ENCODE results near the gene NTSR1. TPM values are rescaled to one million over a fixed set of nuclear protein-coding genes. Genes with fewer than 3 reads are reported as not detected.
A peak's percentile ranks its signal among the peaks of the same experiment; 100 is the strongest.

Gene NTSR1
- total and polyA plus RNA-seq, 2 of the 13 experiments (the other 11 are each of a cell fraction or from before 2014, with no cell fraction given), result 0.09 to 0.12 TPM

- TF ChIP-seq PATZ1 (CRISPR knock-in tag; IDR thresholded peaks at IDR 0.05) (peak; percentile 95), KMT2A (CRISPR knock-in tag; IDR thresholded peaks at IDR 0.05) (peak; percentile 79), RBFOX2 (IDR thresholded peaks at IDR 0.05; ENCODE audit: low read depth, low read length) (peak; percentile 92), MAZ (IDR thresholded peaks at IDR 0.05; ENCODE audit: borderline replicate concordance, low read depth, low read length) (peak; percentile 78; the same call in 1 of the 2 replicates), MAZ (CRISPR knock-in tag; IDR thresholded peaks at IDR 0.05; ENCODE audit: low read depth) (peak; percentile 96), ZNF678 (CRISPR knock-in tag; IDR thresholded peaks at IDR 0.05) (0 out of 2 replicates have a peak, but pooled peaks have one; percentile 18), ZNF761 (CRISPR knock-in tag; conservative IDR thresholded peaks at IDR 0.05) (peak; percentile 83; the same call in 1 of the 2 replicates), HNF1A (IDR thresholded peaks at IDR 0.05; ENCODE audit: low read depth) (peak; percentile 4; the same call in 1 of the 2 replicates), HNF1A (CRISPR knock-in tag; IDR thresholded peaks at IDR 0.05; ENCODE audit: borderline replicate concordance) (no peak), TAF15 (IDR thresholded peaks at IDR 0.05; ENCODE audit: low read depth, low read length, poor library complexity, severe bottlenecking) (peak; percentile 40), CBX5 (CRISPR knock-in tag; IDR thresholded peaks at IDR 0.05; ENCODE audit: borderline replicate concordance) (0 out of 2 replicates have a peak, but pooled peaks have one; percentile 47), ZNF317 (CRISPR knock-in tag; IDR thresholded peaks at IDR 0.05) (peak; percentile 31), ZNF609 (CRISPR knock-in tag; IDR thresholded peaks at IDR 0.05; ENCODE audit: borderline replicate concordance) (peak; percentile 83), SYNCRIP (IDR thresholded peaks at IDR 0.05; ENCODE audit: insufficient read depth, low read depth, low read length) (no peak), ZNF800 (CRISPR knock-in tag; IDR thresholded peaks at IDR 0.05) (peak; percentile 80)
These were observed 97.2 kb downstream of the NTSR1 start (continued) for GRCh38 chr20:62805711-62806382.
